Glutamatergic neuron (in vitro differentiated cells): Measurements from ENCODE around the gene XRN2. TPM values are rescaled to one million over a fixed set of nuclear protein-coding genes. Genes with fewer than 3 reads are reported as not detected.

Source experiments
- DNase-seq: peaks from one replicate; pipeline ENCODE4 v3.0.0; 2022
- H3K27ac Mint-ChIP-seq: one replicate; pipeline ENCODE4 v1.8.0; 2020; ENCODE audit warnings: mild to moderate bottlenecking, mixed read lengths, inconsistent platforms; ENCODE audit not compliant: unreplicated experiment
- H3K27me3 Mint-ChIP-seq: one replicate; pipeline ENCODE4 v1.8.0; 2020; ENCODE audit warnings: mild to moderate bottlenecking, moderate library complexity, mixed read lengths, inconsistent platforms; ENCODE audit not compliant: unreplicated experiment
- H3K36me3 Mint-ChIP-seq: one replicate; pipeline ENCODE4 v1.8.0; 2020; ENCODE audit warnings: mild to moderate bottlenecking, mixed read lengths, inconsistent platforms; ENCODE audit not compliant: unreplicated experiment
- H3K4me1 Mint-ChIP-seq: one replicate; pipeline ENCODE4 v1.8.0; 2020; ENCODE audit warnings: mild to moderate bottlenecking, low read depth, mixed read lengths, inconsistent platforms; ENCODE audit not compliant: unreplicated experiment
- H3K4me3 Mint-ChIP-seq: one replicate; pipeline ENCODE4 v1.8.0; 2020; ENCODE audit warnings: mild to moderate bottlenecking, mixed read lengths, inconsistent platforms; ENCODE audit not compliant: unreplicated experiment
- H3K9me3 Mint-ChIP-seq: one replicate; pipeline ENCODE4 v1.8.0; 2020; ENCODE audit warnings: mild to moderate bottlenecking, moderate library complexity, mixed read lengths, inconsistent platforms; ENCODE audit not compliant: unreplicated experiment
- total RNA-seq: library from RNA; stranded (reverse); fragmentation: NEBNext Ultra II Directional; extraction: Animal tissue kit (Norgen Biotek cat#: 25700); gene quantifications from one replicate; pipeline ENCODE4 v1.2.1, GENCODE V29; 2021; ENCODE audit not compliant: unreplicated experiment
- TF ChIP-seq, protein P1 (sequence below): fragments of 200-600 bp; sonication (generic); IDR thresholded peaks from one replicate; pipeline ENCODE4 v1.5.0; 2021; ENCODE audit not compliant: partially characterized antibody, unreplicated experiment

The XRN2 gene
- total RNA-seq, 1 donor from 2014 or later = 86.2 TPM

DNA sequence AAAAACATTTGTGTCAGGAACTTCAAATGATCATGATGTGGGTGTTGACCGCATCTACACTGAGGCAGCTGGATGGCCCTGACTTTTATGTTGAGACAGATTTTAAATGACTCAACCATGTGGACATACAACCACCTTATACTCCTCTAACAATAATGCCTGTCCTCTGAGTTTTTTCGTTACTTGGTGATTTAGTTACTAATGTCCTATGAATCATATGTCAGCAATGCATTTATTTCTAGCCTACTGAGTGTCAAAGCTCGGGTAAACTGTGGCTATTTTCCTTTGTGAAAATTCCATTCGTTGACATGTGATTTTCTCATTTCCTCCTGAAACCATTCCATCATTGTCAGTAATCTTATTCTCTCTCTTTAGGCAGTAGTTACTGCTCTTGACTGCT lies 133.1 kb downstream of the XRN2 start:
- no peak overlapping the region for H3K27ac Mint-ChIP-seq
- TF ChIP-seq, protein P1, sequence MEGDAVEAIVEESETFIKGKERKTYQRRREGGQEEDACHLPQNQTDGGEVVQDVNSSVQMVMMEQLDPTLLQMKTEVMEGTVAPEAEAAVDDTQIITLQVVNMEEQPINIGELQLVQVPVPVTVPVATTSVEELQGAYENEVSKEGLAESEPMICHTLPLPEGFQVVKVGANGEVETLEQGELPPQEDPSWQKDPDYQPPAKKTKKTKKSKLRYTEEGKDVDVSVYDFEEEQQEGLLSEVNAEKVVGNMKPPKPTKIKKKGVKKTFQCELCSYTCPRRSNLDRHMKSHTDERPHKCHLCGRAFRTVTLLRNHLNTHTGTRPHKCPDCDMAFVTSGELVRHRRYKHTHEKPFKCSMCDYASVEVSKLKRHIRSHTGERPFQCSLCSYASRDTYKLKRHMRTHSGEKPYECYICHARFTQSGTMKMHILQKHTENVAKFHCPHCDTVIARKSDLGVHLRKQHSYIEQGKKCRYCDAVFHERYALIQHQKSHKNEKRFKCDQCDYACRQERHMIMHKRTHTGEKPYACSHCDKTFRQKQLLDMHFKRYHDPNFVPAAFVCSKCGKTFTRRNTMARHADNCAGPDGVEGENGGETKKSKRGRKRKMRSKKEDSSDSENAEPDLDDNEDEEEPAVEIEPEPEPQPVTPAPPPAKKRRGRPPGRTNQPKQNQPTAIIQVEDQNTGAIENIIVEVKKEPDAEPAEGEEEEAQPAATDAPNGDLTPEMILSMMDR = no peak
- peaks cover 1% of the 10 kb centered on the region for H3K27me3 Mint-ChIP-seq
- no peaks in the 10 kb centered on the region for H3K36me3 Mint-ChIP-seq
- peaks cover 2% of the 10 kb centered on the region for H3K4me1 Mint-ChIP-seq
- no peak for DNase-seq
- no peaks in the 10 kb centered on the region for H3K9me3 Mint-ChIP-seq
- H3K4me3 Mint-ChIP-seq = no peak overlapping the region

DNA sequence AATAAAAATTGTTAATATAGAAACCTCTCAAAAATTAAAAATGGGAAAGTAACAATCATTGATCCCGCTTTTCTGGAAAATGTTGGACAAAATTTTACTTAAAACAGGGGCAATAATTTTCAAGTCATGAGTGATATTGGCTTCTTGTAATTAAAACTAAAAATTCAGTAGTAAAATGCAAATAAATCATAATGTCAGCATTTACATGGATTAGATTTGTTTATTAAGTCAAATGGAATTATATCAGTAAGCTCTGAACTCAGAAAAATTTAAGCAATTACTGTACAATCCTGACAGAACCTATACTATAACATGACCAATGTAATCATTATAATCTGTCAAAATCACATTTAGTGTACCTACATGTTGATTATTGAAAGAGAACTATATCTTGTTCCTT lies 134.1 kb downstream of the XRN2 start:
- Mint-ChIP-seq H3K27me3 (peaks cover 1% of the 10 kb centered on the region), H3K36me3 (no peaks in the 10 kb centered on the region), H3K4me3 (no peak overlapping the region), H3K4me1 (peaks cover 2% of the 10 kb centered on the region), H3K9me3 (no peaks in the 10 kb centered on the region), H3K27ac (no peak overlapping the region)
- TF ChIP-seq, protein P1 = no peak
- DNase-seq = no peak

DNA sequence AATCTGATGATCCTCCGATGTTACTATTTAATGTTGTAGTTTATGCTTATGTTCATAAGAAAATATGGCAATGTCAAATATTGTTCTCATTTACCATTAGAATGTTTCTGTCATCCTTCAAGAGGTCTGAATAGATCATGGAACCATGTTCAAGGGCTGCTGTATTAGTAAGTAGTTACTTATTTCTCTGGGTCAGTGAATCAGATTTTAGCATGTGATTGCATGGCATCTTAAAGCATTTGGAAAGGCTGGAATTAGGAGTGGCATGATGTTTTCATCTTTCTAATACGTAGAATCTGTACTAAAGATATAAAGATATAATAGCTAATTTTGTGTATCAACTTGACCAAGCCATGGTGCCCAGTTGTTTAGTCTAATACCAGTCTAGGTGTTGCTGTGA lies 134.7 kb downstream of the XRN2 start:
- H3K27me3 Mint-ChIP-seq = peaks cover 1% of the 10 kb centered on the region
- TF ChIP-seq, protein P1 = no peak

More for the DNA sequence above, 134.7 kb downstream of the XRN2 start:
- H3K4me1 Mint-ChIP-seq = peaks cover 2% of the 10 kb centered on the region
- no peaks in the 10 kb centered on the region for H3K36me3 Mint-ChIP-seq
- DNase-seq = no peak
- H3K27ac Mint-ChIP-seq = no peak overlapping the region
- no peak overlapping the region for H3K4me3 Mint-ChIP-seq
- H3K9me3 Mint-ChIP-seq = no peaks in the 10 kb centered on the region

Other genes starting within 250 kb of the XRN2 start
- not detected for gene LINC00237, start 197.0 kb upstream of the XRN2 start, total RNA-seq
- gene KIZ, start 177.2 kb upstream of the XRN2 start, total RNA-seq = 17.7 TPM
- not detected for gene NKX2-4, start 94.2 kb downstream of the XRN2 start, total RNA-seq
- gene NKX2-2, start 210.7 kb downstream of the XRN2 start, total RNA-seq = 1.2 TPM